ENCODE data around the gene OGFOD3. TPM values are rescaled to one million over a fixed set of nuclear protein-coding genes. Genes with fewer than 3 reads are reported as not detected.

OGFOD3 gene
- total and polyA plus RNA-seq, 9 of the 15 experiments (the other 6 are each of a cell fraction or from before 2014, with no cell fraction given): 0.69 to 44.7 (median 18.9) TPM

DNA sequence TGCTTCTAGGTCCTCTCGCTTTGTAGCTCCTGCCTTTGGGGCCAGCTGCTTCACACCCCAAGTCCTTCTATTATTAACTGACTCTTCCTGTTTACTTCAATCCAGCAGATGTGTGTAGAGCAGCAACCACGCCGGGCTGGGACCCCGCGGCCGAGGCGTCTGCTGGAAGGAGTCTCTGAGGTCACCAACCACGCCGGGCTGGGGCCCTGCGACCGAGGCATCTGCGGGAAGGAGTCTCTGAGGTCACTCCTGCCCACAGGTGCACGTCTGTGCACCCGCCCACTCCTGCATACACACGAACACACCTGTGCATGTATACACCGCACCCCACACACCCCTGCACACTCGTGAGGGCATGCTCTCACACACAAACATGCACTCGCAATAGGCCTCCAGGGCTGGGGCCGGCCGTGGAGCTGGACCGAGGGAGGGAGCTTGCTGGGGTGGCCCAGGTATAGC lies 67.1 kb downstream of the OGFOD3 start (continued):
- TF ChIP-seq TCF7 (IDR thresholded peaks at IDR 0.05; ENCODE audit: borderline replicate concordance): no peak
- TF ChIP-seq, protein P1, sequence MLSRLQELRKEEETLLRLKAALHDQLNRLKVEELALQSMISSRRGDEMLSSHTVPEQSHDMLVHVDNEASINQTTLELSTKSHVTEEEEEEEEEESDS (CRISPR knock-in tag; IDR thresholded peaks at IDR 0.05): no peak

DNA sequence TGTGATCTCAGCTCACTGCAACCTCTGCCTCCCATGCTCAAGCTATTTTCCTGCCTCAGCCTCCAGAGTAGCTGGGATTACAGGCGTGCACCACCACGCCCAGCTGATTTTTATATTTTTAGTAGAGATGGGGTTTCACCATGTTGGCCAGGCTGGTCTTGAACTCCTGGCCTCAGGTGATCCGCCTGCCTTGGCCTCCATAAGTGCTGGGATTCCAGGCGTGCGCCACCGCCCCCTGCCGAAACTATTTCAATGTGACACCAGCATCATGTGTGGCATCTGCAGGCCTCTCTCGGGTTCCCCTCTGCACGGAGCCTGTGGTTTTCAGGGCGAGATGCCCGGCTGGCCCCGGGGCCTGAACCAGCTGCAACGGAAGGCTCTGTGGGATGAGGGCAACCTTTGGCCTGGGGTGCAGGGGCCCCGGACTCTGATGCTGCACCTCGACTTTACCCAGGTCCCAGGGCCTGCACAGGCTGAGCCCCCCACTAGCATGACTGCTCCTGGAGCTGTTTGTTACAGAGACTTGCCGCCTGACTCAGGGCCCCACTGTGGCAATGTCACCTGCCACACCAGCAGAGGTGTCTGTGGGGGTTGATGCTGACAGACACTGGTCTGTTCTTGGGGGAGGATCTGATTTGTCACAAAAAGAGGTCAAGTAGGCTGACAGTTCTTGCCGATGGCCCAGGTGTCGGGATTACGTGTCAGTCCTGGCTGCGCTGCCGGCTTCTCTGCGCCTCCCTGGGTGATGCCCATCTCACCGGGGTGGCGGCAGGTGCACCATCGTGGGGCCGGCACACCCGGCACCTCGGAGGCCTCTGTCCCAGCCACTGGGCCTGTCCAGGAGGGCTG lies 68.0 kb downstream of the OGFOD3 start:
- no peaks in the 10 kb centered on the region for H3K36me3 ChIP-seq (ENCODE audit: control insufficient read depth, insufficient read depth, low read length)
- POLR2A ChIA-PET: interaction anchor here (0.6 to 1.6 kb wide), 4 partner anchors 65 to 254 kb away, joined by 3 to 4 read pairs (median 4); partner anchors contain the start of gene HEXD
- no peaks in the 10 kb centered on the region for H3K9me1 ChIP-seq (ENCODE audit: control insufficient read depth, insufficient read depth, low read length)
- no peak overlapping the region for H3K9ac ChIP-seq (ENCODE audit: insufficient read depth in 1 of 2, low read depth in 2 of 2, low read length in 2 of 2)
- no peaks in the 10 kb centered on the region for H3K9me3 ChIP-seq (replicated peaks; ENCODE audit: control insufficient read depth, insufficient read depth, low read depth, low read length)
- no peaks in the 10 kb centered on the region for H3K79me2 ChIP-seq (ENCODE audit: control insufficient read depth, insufficient read depth, low read length)
- no peak overlapping the region for H3K4me3 ChIP-seq
- in situ Hi-C loops (cut with MboI): loop anchor here (5.0 kb wide), 2 partner anchors 207 to 432 kb away; no protein-coding TSS in a partner anchor
- no TSS peak for BruUV-seq (replicated peaks)
- CTCF ChIA-PET (ENCODE audit: low intra/inter-chr PET ratio): interaction anchor here (0.5 to 2.1 kb wide), 4 partner anchors 38 to 145 kb away, joined by 3 to 4 read pairs (median 4); no protein-coding TSS in a partner anchor
- H4K20me1 ChIP-seq (replicated peaks; ENCODE audit: control insufficient read depth, insufficient read depth, low read length): no peaks in the 10 kb centered on the region
- DNase-seq (ENCODE audit: extremely low read depth in 1 of 4, low spot score in 3 of 4) (peak in 2 of 4 experiments; percentile 46 to 78), ATAC-seq (peak; percentile 72), FAIRE-seq (no peak)
- no peak overlapping the region for H3K27ac ChIP-seq (ENCODE audit: extremely low read depth, low read depth, low read length)
- no peaks in the 10 kb centered on the region for H3K27me3 ChIP-seq (ENCODE audit: control insufficient read depth in 2 of 2, insufficient read depth in 2 of 2, low read length in 2 of 2)
- H3K4me1 ChIP-seq (replicated peaks in 1 of 2; ENCODE audit: control insufficient read depth in 2 of 2, insufficient read depth in 2 of 2, low read length in 2 of 2): peaks cover 24 to 65% of the 10 kb centered on the region in 2 experiments
- WGBS (ENCODE audit: insufficient coverage, low coverage, missing lambda C conversion rate): 56% methylated on average over 19 of the region's 28 CpGs
- intact Hi-C loops (cut with micrococcal nuclease): loop anchor here (1.0 to 10.0 kb wide), 4 partner anchors 64 to 417 kb away; no protein-coding TSS in a partner anchor
- H3K4me2 ChIP-seq (ENCODE audit: insufficient read depth, low read length): no peak overlapping the region
- H2AFZ ChIP-seq (ENCODE audit: low read depth, low read length): no peak overlapping the region
- TF ChIP-seq, protein P2, sequence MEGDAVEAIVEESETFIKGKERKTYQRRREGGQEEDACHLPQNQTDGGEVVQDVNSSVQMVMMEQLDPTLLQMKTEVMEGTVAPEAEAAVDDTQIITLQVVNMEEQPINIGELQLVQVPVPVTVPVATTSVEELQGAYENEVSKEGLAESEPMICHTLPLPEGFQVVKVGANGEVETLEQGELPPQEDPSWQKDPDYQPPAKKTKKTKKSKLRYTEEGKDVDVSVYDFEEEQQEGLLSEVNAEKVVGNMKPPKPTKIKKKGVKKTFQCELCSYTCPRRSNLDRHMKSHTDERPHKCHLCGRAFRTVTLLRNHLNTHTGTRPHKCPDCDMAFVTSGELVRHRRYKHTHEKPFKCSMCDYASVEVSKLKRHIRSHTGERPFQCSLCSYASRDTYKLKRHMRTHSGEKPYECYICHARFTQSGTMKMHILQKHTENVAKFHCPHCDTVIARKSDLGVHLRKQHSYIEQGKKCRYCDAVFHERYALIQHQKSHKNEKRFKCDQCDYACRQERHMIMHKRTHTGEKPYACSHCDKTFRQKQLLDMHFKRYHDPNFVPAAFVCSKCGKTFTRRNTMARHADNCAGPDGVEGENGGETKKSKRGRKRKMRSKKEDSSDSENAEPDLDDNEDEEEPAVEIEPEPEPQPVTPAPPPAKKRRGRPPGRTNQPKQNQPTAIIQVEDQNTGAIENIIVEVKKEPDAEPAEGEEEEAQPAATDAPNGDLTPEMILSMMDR (IDR thresholded peaks at IDR 0.05 in 2 of 3, conservative IDR thresholded peaks at IDR 0.05 in 1 of 3; ENCODE audit: insufficient read depth in 2 of 3, low read depth in 1 of 3, low read length in 3 of 3): peak; percentile 49 to 64 (median 57); a peak in 4 of 6 replicates
- 0 out of 2 replicates have a peak, but pooled peaks have one; percentile 32 for TF ChIP-seq CBX1 (IDR thresholded peaks at IDR 0.05; ENCODE audit: low read depth)
- TF ChIP-seq, protein P3, sequence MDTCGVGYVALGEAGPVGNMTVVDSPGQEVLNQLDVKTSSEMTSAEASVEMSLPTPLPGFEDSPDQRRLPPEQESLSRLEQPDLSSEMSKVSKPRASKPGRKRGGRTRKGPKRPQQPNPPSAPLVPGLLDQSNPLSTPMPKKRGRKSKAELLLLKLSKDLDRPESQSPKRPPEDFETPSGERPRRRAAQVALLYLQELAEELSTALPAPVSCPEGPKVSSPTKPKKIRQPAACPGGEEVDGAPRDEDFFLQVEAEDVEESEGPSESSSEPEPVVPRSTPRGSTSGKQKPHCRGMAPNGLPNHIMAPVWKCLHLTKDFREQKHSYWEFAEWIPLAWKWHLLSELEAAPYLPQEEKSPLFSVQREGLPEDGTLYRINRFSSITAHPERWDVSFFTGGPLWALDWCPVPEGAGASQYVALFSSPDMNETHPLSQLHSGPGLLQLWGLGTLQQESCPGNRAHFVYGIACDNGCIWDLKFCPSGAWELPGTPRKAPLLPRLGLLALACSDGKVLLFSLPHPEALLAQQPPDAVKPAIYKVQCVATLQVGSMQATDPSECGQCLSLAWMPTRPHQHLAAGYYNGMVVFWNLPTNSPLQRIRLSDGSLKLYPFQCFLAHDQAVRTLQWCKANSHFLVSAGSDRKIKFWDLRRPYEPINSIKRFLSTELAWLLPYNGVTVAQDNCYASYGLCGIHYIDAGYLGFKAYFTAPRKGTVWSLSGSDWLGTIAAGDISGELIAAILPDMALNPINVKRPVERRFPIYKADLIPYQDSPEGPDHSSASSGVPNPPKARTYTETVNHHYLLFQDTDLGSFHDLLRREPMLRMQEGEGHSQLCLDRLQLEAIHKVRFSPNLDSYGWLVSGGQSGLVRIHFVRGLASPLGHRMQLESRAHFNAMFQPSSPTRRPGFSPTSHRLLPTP (IDR thresholded peaks at IDR 0.05; ENCODE audit: borderline replicate concordance, extremely low read depth, insufficient read length): peak; percentile 60
